ENCODE results near the gene CYP1A2. TPM values are rescaled to one million over a fixed set of nuclear protein-coding genes. Genes with fewer than 3 reads are reported as not detected.

The CYP1A2 gene
- total RNA-seq, 1 experiment from 2014 or later: not detected

DNA sequence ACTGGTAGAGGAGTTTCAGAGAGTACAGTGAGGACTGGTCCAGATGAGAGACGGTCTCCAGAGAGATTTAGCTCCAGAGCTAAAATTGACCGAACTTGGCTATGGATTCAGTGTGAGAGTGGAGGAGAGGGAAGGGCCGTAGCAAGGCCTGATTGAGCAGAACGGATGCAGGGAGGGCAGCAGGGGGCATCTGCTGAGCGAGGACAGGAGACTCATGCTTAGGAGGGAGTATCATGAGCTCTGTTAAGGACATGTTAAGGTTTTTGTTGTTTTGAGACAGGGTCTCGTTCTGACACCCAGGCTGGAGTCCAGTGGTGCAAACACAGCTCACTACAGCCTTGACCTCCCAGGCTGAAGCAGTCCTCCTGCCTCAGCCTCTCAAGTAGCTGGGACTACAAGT, 56.3 kb downstream of the CYP1A2 start:
- H4K20me1 ChIP-seq (ENCODE audit: low read length): no peaks in the 10 kb centered on the region
- no peak overlapping the region for H3K4me3 ChIP-seq (ENCODE audit: low read length)
- H2AFZ ChIP-seq (ENCODE audit: low read length): no peak overlapping the region
- H3K4me1 ChIP-seq (ENCODE audit: insufficient read depth, low read length): peaks cover 3% of the 10 kb centered on the region; the same call in 1 of the 2 replicates
- H3F3A ChIP-seq (ENCODE audit: low read length, unreplicated experiment): no peaks in the 10 kb centered on the region
- ChIA-PET CTCF (no interaction called here), POLR2A (ENCODE audit: unreplicated experiment) (interaction anchor here (0.6 kb wide), 1 partner anchor 344 kb away, joined by 3 read pairs; no protein-coding TSS in a partner anchor)
- DNase-seq (no peak), ATAC-seq (no peak)
- H3K9me3 ChIP-seq (ENCODE audit: low read length): no peaks in the 10 kb centered on the region
- H3K9me2 ChIP-seq (replicated peaks; ENCODE audit: low read length): no peaks in the 10 kb centered on the region
- H3K27ac ChIP-seq (ENCODE audit: low read length): no peak overlapping the region
- TF ChIP-seq EZH2 (IDR thresholded peaks at IDR 0.05; ENCODE audit: low read length, unreplicated experiment) (no peak), EZH2phosphoT487 (IDR thresholded peaks at IDR 0.05; ENCODE audit: borderline replicate concordance, low read length) (no peak)
- TF ChIP-seq, protein P1, sequence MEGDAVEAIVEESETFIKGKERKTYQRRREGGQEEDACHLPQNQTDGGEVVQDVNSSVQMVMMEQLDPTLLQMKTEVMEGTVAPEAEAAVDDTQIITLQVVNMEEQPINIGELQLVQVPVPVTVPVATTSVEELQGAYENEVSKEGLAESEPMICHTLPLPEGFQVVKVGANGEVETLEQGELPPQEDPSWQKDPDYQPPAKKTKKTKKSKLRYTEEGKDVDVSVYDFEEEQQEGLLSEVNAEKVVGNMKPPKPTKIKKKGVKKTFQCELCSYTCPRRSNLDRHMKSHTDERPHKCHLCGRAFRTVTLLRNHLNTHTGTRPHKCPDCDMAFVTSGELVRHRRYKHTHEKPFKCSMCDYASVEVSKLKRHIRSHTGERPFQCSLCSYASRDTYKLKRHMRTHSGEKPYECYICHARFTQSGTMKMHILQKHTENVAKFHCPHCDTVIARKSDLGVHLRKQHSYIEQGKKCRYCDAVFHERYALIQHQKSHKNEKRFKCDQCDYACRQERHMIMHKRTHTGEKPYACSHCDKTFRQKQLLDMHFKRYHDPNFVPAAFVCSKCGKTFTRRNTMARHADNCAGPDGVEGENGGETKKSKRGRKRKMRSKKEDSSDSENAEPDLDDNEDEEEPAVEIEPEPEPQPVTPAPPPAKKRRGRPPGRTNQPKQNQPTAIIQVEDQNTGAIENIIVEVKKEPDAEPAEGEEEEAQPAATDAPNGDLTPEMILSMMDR (conservative IDR thresholded peaks at IDR 0.05; ENCODE audit: low read depth, low read length): no peak
- H3K4me2 ChIP-seq (ENCODE audit: low read length): no peak overlapping the region
- peaks cover 32% of the 10 kb centered on the region for H3K36me3 ChIP-seq (ENCODE audit: low read depth, low read length)
- intact Hi-C loops (cut with micrococcal nuclease): no loop called here
- no peaks in the 10 kb centered on the region for H3K27me3 ChIP-seq (ENCODE audit: low read length)
- no TSS peak for BruUV-seq (replicated peaks)
- no peak overlapping the region for H3K9ac ChIP-seq (ENCODE audit: low read length)
- no peaks in the 10 kb centered on the region for H3K79me2 ChIP-seq (ENCODE audit: low read length)

Small RNA genes within 50 kb of the gene (microRNA-seq; reads per million reads assigned to microRNA genes)
- not detected for gene MIR4513 (ENCODE audit: unreplicated experiment)

Other genes starting within 250 kb of the CYP1A2 start
- gene ARID3B, start 207.6 kb upstream of the CYP1A2 start, total RNA-seq (2014; rRNA removed): 17.4 and 19.0 TPM in 2 replicates
- 56.2 and 64.1 TPM in 2 replicates for gene CLK3, start 133.0 kb upstream of the CYP1A2 start, total RNA-seq (2014; rRNA removed)
- gene EDC3, start 52.8 kb upstream of the CYP1A2 start, total RNA-seq (2014; rRNA removed): 9.9 and 15.6 TPM in 2 replicates
- 2.3 and 2.5 TPM in 2 replicates for gene CYP1A1, start 23.3 kb upstream of the CYP1A2 start, total RNA-seq (2014; rRNA removed)
- 38.0 and 50.3 TPM in 2 replicates for gene CSK, start 33.2 kb downstream of the CYP1A2 start, total RNA-seq (2014; rRNA removed)
- gene LMAN1L, start 64.0 kb downstream of the CYP1A2 start, total RNA-seq (2014; rRNA removed): not detected in 2 replicates
- gene CPLX3, start 77.8 kb downstream of the CYP1A2 start, total RNA-seq (2014; rRNA removed): not detected in 2 replicates
- 20.3 and 29.7 TPM in 2 replicates for gene ULK3, start 94.3 kb downstream of the CYP1A2 start, total RNA-seq (2014; rRNA removed)
- gene SCAMP2, start 124.5 kb downstream of the CYP1A2 start, total RNA-seq (2014; rRNA removed): 30.1 and 39.1 TPM in 2 replicates
- 30.6 and 35.2 TPM in 2 replicates for gene MPI, start 141.2 kb downstream of the CYP1A2 start, total RNA-seq (2014; rRNA removed)
- gene FAM219B, start 158.0 kb downstream of the CYP1A2 start, total RNA-seq (2014; rRNA removed): 23.8 and 24.3 TPM in 2 replicates
- gene COX5A, start 189.2 kb downstream of the CYP1A2 start, total RNA-seq (2014; rRNA removed): 109 and 145 TPM in 2 replicates
- gene RPP25, start 207.9 kb downstream of the CYP1A2 start, total RNA-seq (2014; rRNA removed): 6.6 and 7.1 TPM in 2 replicates
- 7.0 and 9.0 TPM in 2 replicates for gene SCAMP5, start 246.7 kb downstream of the CYP1A2 start, total RNA-seq (2014; rRNA removed)